NCI-H2029 (cell line): Measurements from ENCODE around the gene CHST1.

Source experiments
- DNase-seq: peaks from one replicate; lab custom pipeline; 2025; lab: John Stamatoyannopoulos, UW

CHST1 gene

GRCh38 chr11:45674481-45675190 lies 9.2 kb upstream of the CHST1 start:
- DNase-seq: no peak

GRCh38 chr11:45673441-45673840 lies 8.0 kb upstream of the CHST1 start:
- DNase-seq: no peak

GRCh38 chr11:45672593-45672992 lies 7.2 kb upstream of the CHST1 start:
- no peak for DNase-seq

- no peak for DNase-seq
These were observed 6.1 kb upstream of the CHST1 start for GRCh38 chr11:45671246-45672171.

- DNase-seq: no peak
These were observed 5.1 kb upstream of the CHST1 start for GRCh38 chr11:45670386-45671135.

GRCh38 chr11:45669956-45670355 lies 4.5 kb upstream of the CHST1 start:
- DNase-seq: no peak

GRCh38 chr11:45669146-45669545 lies 3.7 kb upstream of the CHST1 start:
- DNase-seq: peak; percentile 63

GRCh38 chr11:45667929-45668680 lies 2.7 kb upstream of the CHST1 start:
- DNase-seq: no peak

GRCh38 chr11:45666648-45667642 lies 1.5 kb upstream of the CHST1 start:
- DNase-seq: peak; percentile 30

- DNase-seq: peak; percentile 56
These were observed 668 bp upstream of the CHST1 start for GRCh38 chr11:45665933-45666647.

- no peak for DNase-seq
These were observed 831 bp downstream of the CHST1 start for GRCh38 chr11:45664376-45665205.

- DNase-seq: peak; percentile 22
These were observed 1.7 kb downstream of the CHST1 start for GRCh38 chr11:45663486-45664375.

GRCh38 chr11:45662665-45663485 lies 2.5 kb downstream of the CHST1 start:
- peak; percentile 42 for DNase-seq

- no peak for DNase-seq
These were observed 3.2 kb downstream of the CHST1 start for GRCh38 chr11:45662096-45662664.

GRCh38 chr11:45661439-45662055 lies 3.9 kb downstream of the CHST1 start:
- DNase-seq: no peak
